K562 (cell line): ENCODE measurements around the gene RGL2.

Source experiments
- BACH1 ChIP-seq: fragments of 200-800 bp; sonication (Bioruptor generic); IDR thresholded peaks from 2 replicates; pipeline ENCODE4 v1.6.1; 2016; ENCODE audit warnings: missing genetic modification characterization, missing compliant biosample characterization
- CTCF ChIP-seq, 3 experiments: IDR thresholded peaks in 2 of 3; conservative IDR thresholded peaks in 1 of 3; 2 replicates each; pipeline ENCODE4 v1.5.1; 2011 to 2012; ENCODE audit warnings: low read length in 3 of 3, mild to moderate bottlenecking in 3 of 3, control low read depth in 2 of 3, improper control_type of control experiment in 1 of 3, inconsistent platforms in 1 of 3, low read depth in 1 of 3, mixed read lengths in 1 of 3, moderate library complexity in 1 of 3; ENCODE audit not compliant: insufficient read depth in 2 of 3
- KLF16 ChIP-seq: IDR thresholded peaks from 2 replicates; pipeline ENCODE4 v1.6.1; 2016; ENCODE audit warnings: antibody characterized with exemption
- MAX ChIP-seq: sonication (generic); formaldehyde crosslinking; IDR thresholded peaks from 2 replicates; pipeline ENCODE4 v1.9.0; 2022; ENCODE audit warnings: mild to moderate bottlenecking, missing genetic modification reagents
- PHF8 ChIP-seq: fragments of 200-600 bp; sonication (generic); IDR thresholded peaks from 2 replicates; pipeline ENCODE4 v1.6.1; 2012; ENCODE audit warnings: mixed run types, mild to moderate bottlenecking, inconsistent platforms, low read length, moderate library complexity, borderline replicate concordance
- POLR2AphosphoS5 ChIP-seq: IDR thresholded peaks from 2 replicates; pipeline ENCODE4 v1.6.1; 2011; ENCODE audit warnings: mild to moderate bottlenecking, low read depth, low read length, moderate library complexity; ENCODE audit not compliant: control insufficient read depth, insufficient read depth
- REST ChIP-seq, 2 experiments: fragments of 450-650 bp; formaldehyde crosslinking in 1 of 2; IDR thresholded peaks; 2 replicates each; pipeline versions ENCODE4 v1.4.0 to v1.6.1; 2014 to 2020; ENCODE audit warnings: mild to moderate bottlenecking in 2 of 2, borderline replicate concordance in 1 of 2, low read depth in 1 of 2
- TEAD4 ChIP-seq, 2 experiments: sonication (generic) in 1 of 2; formaldehyde crosslinking in 1 of 2; IDR thresholded peaks; 2 replicates each; pipeline versions ENCODE4 v1.6.1 to v1.8.0; 2012 to 2022; ENCODE audit warnings: borderline replicate concordance in 1 of 2, inconsistent platforms in 1 of 2, low read length in 1 of 2, mild to moderate bottlenecking in 1 of 2, missing genetic modification reagents in 1 of 2
- XRCC5 ChIP-seq: fragments of 200-400 bp; formaldehyde crosslinking; IDR thresholded peaks from 2 replicates; pipeline ENCODE4 v1.6.1; 2017; ENCODE audit warnings: low read depth, mild to moderate bottlenecking, low read length
- ZZZ3 ChIP-seq: fragments of 450-650 bp; IDR thresholded peaks from 2 replicates; pipeline ENCODE4 v1.6.1; 2016; ENCODE audit warnings: antibody characterized with exemption, mild to moderate bottlenecking, moderate library complexity

GRCh38 chr6:33320315-33321181 lies 21.8 kb upstream of the RGL2 start:
- TF ChIP-seq REST (IDR thresholded peaks at IDR 0.05; ENCODE audit: borderline replicate concordance) (no peak), REST (CRISPR knock-in tag; IDR thresholded peaks at IDR 0.05; ENCODE audit: low read depth) (no peak), PHF8 (no peak; the same call in 1 of the 2 replicates), BACH1 (tag) (peak; percentile 50; the same call in 1 of the 2 replicates), TEAD4 (IDR thresholded peaks at IDR 0.05; ENCODE audit: low read length) (no peak), TEAD4 (CRISPR knock-in tag; IDR thresholded peaks at IDR 0.05; ENCODE audit: borderline replicate concordance) (no peak), KLF16 (no peak), MAX (CRISPR knock-in tag) (peak; percentile 37), ZZZ3 (no peak), XRCC5 (no peak), POLR2AphosphoS5 (no peak), CTCF (IDR thresholded peaks at IDR 0.05 in 2 of 3, conservative IDR thresholded peaks at IDR 0.05 in 1 of 3; ENCODE audit: insufficient read depth in 2 of 3, low read depth in 1 of 3, low read length in 3 of 3) (no peak)
